Ascending aorta (tissue), 2 donors: ENCODE results near the gene NCK1. TPM values are rescaled to one million over a fixed set of nuclear protein-coding genes. Genes with fewer than 3 reads are reported as not detected.
"Not testable (repeated sequence)": the region's sequence is repeated elsewhere in the genome, so short reads cannot be mapped to it uniquely, and the experiment has no call there.

ENCODE experiments used
- DNase-seq, 2 donors: peaks; one replicate each; pipeline ENCODE4 v3.0.0-alpha.2; 2019; ENCODE audit warnings: low spot score in 2 of 2
- H3K27ac ChIP-seq, 2 donors: fragments of 200-600 bp; sonication (generic); one replicate each; pipeline ENCODE4 v1.5.1; 2016 to 2017; ENCODE audit warnings: mild to moderate bottlenecking in 1 of 2
- H3K27me3 ChIP-seq: fragments of 200-600 bp; sonication (generic); one replicate; pipeline ENCODE4 v1.5.1; 2017
- H3K36me3 ChIP-seq, 2 donors: fragments of 200-600 bp; sonication (generic); one replicate each; pipeline ENCODE4 v1.5.1; 2016
- H3K4me1 ChIP-seq, 2 donors: fragments of 200-600 bp; sonication (generic); one replicate each; pipeline ENCODE4 v1.5.1; 2016 to 2017; ENCODE audit warnings: mild to moderate bottlenecking in 1 of 2
- H3K4me3 ChIP-seq, 2 donors: fragments of 200-600 bp; sonication (generic); one replicate each; pipeline ENCODE4 v1.5.1; 2016 to 2017; ENCODE audit warnings: mild to moderate bottlenecking in 1 of 2
- H3K9me3 ChIP-seq, 2 donors: fragments of 200-600 bp; sonication (generic); one replicate each; pipeline ENCODE4 v1.5.1; 2016
- CTCF ChIP-seq, 3 experiments: fragments of 200-600 bp in 2 of 3; fragments of 450-650 bp in 1 of 3; sonication (generic) in 2 of 3; IDR thresholded peaks; one replicate each; pipeline ENCODE4 v1.5.1; 2016 to 2019; ENCODE audit warnings: antibody characterized with exemption in 3 of 3, mild to moderate bottlenecking in 1 of 3, moderate library complexity in 1 of 3
- intact Hi-C: fragments of 100-400 bp; cut with DNase I; formaldehyde crosslinking; loops from one replicate; pipeline ENCODE4 v1.15.1; 2023
- total RNA-seq: library from RNA; depleted of rRNA; stranded (reverse); fragments of >200 nt; gene quantifications from one replicate; pipeline ENCODE4 v1.1.0, GENCODE V29; 2016

The NCK1 gene
- total RNA-seq, 1 donor from 2014 or later = 45.6 TPM

GRCh38 chr3:136889947-136890346 is 27.9 kb downstream of the NCK1 start:
- Histone ChIP-seq H3K4me3 (no peak overlapping the region), H3K4me1 (no peaks in the 10 kb centered on the region), H3K27me3 (no peaks in the 10 kb centered on the region), H3K9me3 (peaks cover 0 to 19% of the 10 kb centered on the region in 2 donors), H3K36me3 (no peaks in the 10 kb centered on the region), H3K27ac (no peak overlapping the region)
- TF ChIP-seq CTCF (IDR thresholded peaks at IDR 0.05) = no peak
- no peak for DNase-seq
- intact Hi-C loops = no loop called here

GRCh38 chr3:136891934-136892855 is 30.2 kb downstream of the NCK1 start:
- peaks cover 0 to 19% of the 10 kb centered on the region in 2 donors for H3K9me3 ChIP-seq
- peaks cover 0 to under 1% of the 10 kb centered on the region in 2 donors for H3K4me1 ChIP-seq
- H3K27me3 ChIP-seq = no peaks in the 10 kb centered on the region
- peaks cover 0 to 12% of the 10 kb centered on the region in 2 donors for H3K36me3 ChIP-seq
- intact Hi-C loops = no loop called here
- TF ChIP-seq CTCF (IDR thresholded peaks at IDR 0.05) = no peak
- DNase-seq = no peak
- no peak overlapping the region for H3K4me3 ChIP-seq
- H3K27ac ChIP-seq = no peak overlapping the region

- no peak for DNase-seq
- TF ChIP-seq CTCF (IDR thresholded peaks at IDR 0.05) = no peak
- H3K4me1 ChIP-seq = peaks cover 0 to 2% of the 10 kb centered on the region in 2 donors
- no peak overlapping the region for H3K4me3 ChIP-seq
- H3K36me3 ChIP-seq = peaks cover 0 to 12% of the 10 kb centered on the region in 2 donors
- H3K9me3 ChIP-seq = peaks cover 0 to 19% of the 10 kb centered on the region in 2 donors
- H3K27ac ChIP-seq = no peak overlapping the region
- H3K27me3 ChIP-seq = no peaks in the 10 kb centered on the region
- intact Hi-C loops = no loop called here
These were observed 31.9 kb downstream of the NCK1 start for GRCh38 chr3:136893848-136894443.

DNA sequence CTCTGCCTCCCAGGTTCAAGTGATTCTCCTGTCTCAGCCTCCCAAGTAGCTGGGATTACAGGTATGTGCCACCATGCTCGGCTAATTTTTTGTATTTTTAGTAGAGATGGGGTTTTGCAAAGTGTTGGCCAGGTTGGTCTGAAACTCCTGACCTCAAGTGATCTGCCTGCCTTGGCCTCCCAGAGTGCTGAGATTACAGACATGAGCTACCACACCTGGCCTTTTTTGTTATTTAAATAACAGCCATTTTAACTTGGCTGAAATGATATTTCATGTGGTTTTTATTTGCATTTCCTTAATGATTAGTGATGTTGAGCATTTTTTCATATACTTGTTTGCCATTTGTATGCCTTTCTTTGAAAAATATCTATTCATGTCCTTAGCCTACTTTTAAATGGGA is 35.2 kb downstream of the NCK1 start:
- H3K4me3 ChIP-seq, H3K27ac ChIP-seq, intact Hi-C loops, H3K27me3 ChIP-seq, DNase-seq, H3K4me1 ChIP-seq: not testable (repeated sequence)
- H3K9me3 ChIP-seq = peaks cover 0 to 11% of the 10 kb centered on the region in 2 donors
- peaks cover 0 to 17% of the 10 kb centered on the region in 2 donors for H3K36me3 ChIP-seq

- H3K9me3 ChIP-seq = peaks cover 7 to 16% of the 10 kb centered on the region in 2 donors
- H3K27me3 ChIP-seq = no peaks in the 10 kb centered on the region
- H3K4me1 ChIP-seq = peaks cover 0 to 2% of the 10 kb centered on the region in 2 donors
- peaks cover 0 to 17% of the 10 kb centered on the region in 2 donors for H3K36me3 ChIP-seq
- H3K27ac ChIP-seq = peak overlapping the region in 1 of 2 donors; percentile 12
- H3K4me3 ChIP-seq = no peak overlapping the region
- DNase-seq = no peak
- TF ChIP-seq CTCF (IDR thresholded peaks at IDR 0.05) = no peak
- intact Hi-C loops = no loop called here
These were observed 36.5 kb downstream of the NCK1 start for GRCh38 chr3:136898549-136898948.

GRCh38 chr3:136898954-136899353 is 36.9 kb downstream of the NCK1 start:
- H3K27ac ChIP-seq = peak overlapping the region in 1 of 2 donors; percentile 12

More at GRCh38 chr3:136898954-136899353, 36.9 kb downstream of the NCK1 start:
- intact Hi-C loops = no loop called here
- no peaks in the 10 kb centered on the region for H3K27me3 ChIP-seq
- H3K36me3 ChIP-seq = peaks cover 0 to 17% of the 10 kb centered on the region in 2 donors
- H3K4me1 ChIP-seq = peaks cover 0 to 2% of the 10 kb centered on the region in 2 donors
- DNase-seq = no peak
- no peak overlapping the region for H3K4me3 ChIP-seq
- peaks cover 11 to 20% of the 10 kb centered on the region in 2 donors for H3K9me3 ChIP-seq
- no peak for TF ChIP-seq CTCF (IDR thresholded peaks at IDR 0.05)
